ENCODE results near the gene IL17RC. TPM values are rescaled to one million over a fixed set of nuclear protein-coding genes. Genes with fewer than 3 reads are reported as not detected.

The IL17RC gene
- total RNA-seq, 1 experiment from 2014 or later, result 6.8 TPM

GRCh38 chr3:9887480-9887879 is 29.4 kb upstream of the IL17RC start:
- H3K9me3 Mint-ChIP-seq, result no peaks in the 10 kb centered on the region
- Histone ChIP-seq H3K18ac (ENCODE audit: insufficient read length, low read depth, low read length) (no peak overlapping the region), H3K9ac (ENCODE audit: extremely low read depth, insufficient read length, low read length) (no peak overlapping the region), H3K79me1 (ENCODE audit: insufficient read depth, low read depth, low read length, poor library complexity, severe bottlenecking) (peaks cover 3% of the 10 kb centered on the region), H2BK12ac (ENCODE audit: insufficient read length, low read depth, low read length) (no peak overlapping the region), H2BK5ac (ENCODE audit: insufficient read length, low read length) (no peak overlapping the region), H3K23me2 (ENCODE audit: insufficient read length, low read depth, low read length, poor library complexity, severe bottlenecking) (no peaks in the 10 kb centered on the region), H3K4ac (ENCODE audit: low read depth, low read length) (no peak overlapping the region), H2AFZ (ENCODE audit: low read length) (no peak overlapping the region), H3K79me2 (ENCODE audit: insufficient read depth, low read length) (peaks cover 6% of the 10 kb centered on the region; the same call in 1 of the 2 replicates), H3K23ac (ENCODE audit: insufficient read length, low read depth, low read length) (no peak overlapping the region), H2AK5ac (ENCODE audit: insufficient read length, low read length) (no peak overlapping the region), H3K27me3 (ENCODE audit: insufficient read depth, low read length) (no peaks in the 10 kb centered on the region; the same call in 1 of the 2 replicates), H4K20me1 (ENCODE audit: control insufficient read depth, insufficient read depth, insufficient read length) (no peaks in the 10 kb centered on the region), H3K9me3 (ENCODE audit: control insufficient read depth, low read depth, low read length) (no peaks in the 10 kb centered on the region), H3T11ph (ENCODE audit: low read length) (no peak overlapping the region), H4K8ac (replicated peaks; ENCODE audit: insufficient read length, low read depth, low read length) (no peak overlapping the region), H3K4me2 (ENCODE audit: insufficient read depth, insufficient read length, low read length) (no peak overlapping the region), H4K5ac (ENCODE audit: insufficient read length, low read depth, low read length) (no peak overlapping the region), H2BK15ac (ENCODE audit: low read depth, low read length) (no peak overlapping the region), H3K14ac (ENCODE audit: insufficient read depth, low read length) (no peak overlapping the region), H3K4me1 (ENCODE audit: insufficient read depth, low read length) (no peaks in the 10 kb centered on the region), H3K27ac (ENCODE audit: insufficient read length, low read depth, low read length) (no peak overlapping the region), H4K91ac (ENCODE audit: insufficient read length, low read depth, low read length) (no peak overlapping the region), H2BK120ac (ENCODE audit: low read depth, low read length, poor library complexity, severe bottlenecking) (no peak overlapping the region), H3K56ac (ENCODE audit: insufficient read length, low read depth, low read length) (no peak overlapping the region), H2BK20ac (ENCODE audit: low read depth, low read length, poor library complexity, severe bottlenecking) (no peak overlapping the region)
- H3K27ac Mint-ChIP-seq, result no peak overlapping the region
- H3K4me3 Mint-ChIP-seq, result no peak overlapping the region
- no peak for DNase-seq
- WGBS (ENCODE audit: extremely low coverage, insufficient read length, low lambda C conversion rate), result no CpG with 5 or more reads among the region's 5 CpGs
- H3K27me3 Mint-ChIP-seq (ENCODE audit: low read depth), result no peaks in the 10 kb centered on the region; the same call in 1 of the 2 replicates
- no peak for TF ChIP-seq CTCF (conservative IDR thresholded peaks at IDR 0.05)
- peaks cover 6 to 14% of the 10 kb centered on the region in 2 experiments for H3K4me1 Mint-ChIP-seq
- peaks cover 4 to 9% (median 8%) of the 10 kb centered on the region in 3 experiments for H3K36me3 Mint-ChIP-seq (ENCODE audit: insufficient read depth in 1 of 3, low read depth in 3 of 3)

Measured in H9 (cell line).